DOHH2 (cell line): ENCODE results near the gene GRK6.
A peak's percentile ranks its signal among the peaks of the same experiment; 100 is the strongest.

Experiments used
- H3F3A ChIP-seq: fragments of 200-600 bp; sonication (generic), shearing (Covaris generic); 2 replicates; pipeline ENCODE4 v1.6.0; 2016; ENCODE audit warnings: antibody characterized with exemption, mild to moderate bottlenecking; ENCODE audit not compliant: control insufficient read depth, insufficient read depth
- H3K27ac ChIP-seq: fragments of 200-600 bp; sonication (generic); 2 replicates; pipeline ENCODE4 v1.5.1; 2014; ENCODE audit warnings: low read depth, mild to moderate bottlenecking, low read length, moderate library complexity
- H3K27me3 ChIP-seq: fragments of 200-600 bp; sonication (generic); 2 replicates; pipeline ENCODE4 v1.6.1; 2014; ENCODE audit warnings: mild to moderate bottlenecking, low read length, mixed read lengths; ENCODE audit not compliant: control insufficient read depth
- H3K36me3 ChIP-seq: fragments of 200-600 bp; sonication (generic); 2 replicates; pipeline ENCODE4 v1.6.1; 2014; ENCODE audit warnings: mild to moderate bottlenecking, low read length, moderate library complexity, mixed read lengths; ENCODE audit not compliant: control insufficient read depth
- H3K4me1 ChIP-seq: fragments of 200-600 bp; sonication (generic); 2 replicates; pipeline ENCODE4 v1.6.1; 2014; ENCODE audit warnings: mild to moderate bottlenecking, low read length, mixed read lengths; ENCODE audit not compliant: control insufficient read depth
- H3K4me2 ChIP-seq: fragments of 200-600 bp; sonication (generic); 2 replicates; pipeline ENCODE4 v1.6.0; 2014; ENCODE audit warnings: mild to moderate bottlenecking, low read length, moderate library complexity
- H3K4me3 ChIP-seq: fragments of 200-600 bp; sonication (generic); 2 replicates; pipeline ENCODE4 v1.5.1; 2014; ENCODE audit warnings: mild to moderate bottlenecking, low read length, mixed read lengths
- H3K79me2 ChIP-seq: fragments of 200-600 bp; sonication (generic); 2 replicates; pipeline ENCODE4 v1.6.1; 2014; ENCODE audit warnings: mild to moderate bottlenecking, low read length, mixed read lengths; ENCODE audit not compliant: control insufficient read depth
- H3K9me2 ChIP-seq: fragments of 200-600 bp; sonication (generic); replicated peaks from 2 replicates; pipeline ENCODE4 v1.6.1; 2014; ENCODE audit warnings: mild to moderate bottlenecking, low read length, mixed read lengths; ENCODE audit not compliant: control insufficient read depth
- H3K9me3 ChIP-seq: fragments of 200-600 bp; sonication (generic); 2 replicates; pipeline ENCODE4 v1.6.1; 2014; ENCODE audit warnings: antibody characterized with exemption, low read length, mixed read lengths; ENCODE audit not compliant: control insufficient read depth, insufficient read depth
- H4K20me1 ChIP-seq: fragments of 200-600 bp; sonication (generic); 2 replicates; pipeline ENCODE4 v1.6.0; 2014; ENCODE audit warnings: low read depth, mild to moderate bottlenecking, antibody characterized with exemption, low read length, moderate library complexity; ENCODE audit not compliant: control insufficient read depth, insufficient read depth
- EZH2phosphoT487 ChIP-seq: fragments of 200-600 bp; sonication (generic); IDR thresholded peaks from 2 replicates; pipeline ENCODE4 v1.6.1; 2017; ENCODE audit warnings: borderline replicate concordance, mild to moderate bottlenecking, antibody characterized with exemption, low read length, moderate library complexity, mixed read lengths
- TF ChIP-seq, protein P1 (sequence below): fragments of 200-600 bp; sonication (generic); IDR thresholded peaks from one replicate; pipeline ENCODE4 v1.5.1; 2014; ENCODE audit warnings: antibody characterized with exemption, mild to moderate bottlenecking, low read depth, low read length; ENCODE audit not compliant: poor library complexity, severe bottlenecking

Gene GRK6

DNA sequence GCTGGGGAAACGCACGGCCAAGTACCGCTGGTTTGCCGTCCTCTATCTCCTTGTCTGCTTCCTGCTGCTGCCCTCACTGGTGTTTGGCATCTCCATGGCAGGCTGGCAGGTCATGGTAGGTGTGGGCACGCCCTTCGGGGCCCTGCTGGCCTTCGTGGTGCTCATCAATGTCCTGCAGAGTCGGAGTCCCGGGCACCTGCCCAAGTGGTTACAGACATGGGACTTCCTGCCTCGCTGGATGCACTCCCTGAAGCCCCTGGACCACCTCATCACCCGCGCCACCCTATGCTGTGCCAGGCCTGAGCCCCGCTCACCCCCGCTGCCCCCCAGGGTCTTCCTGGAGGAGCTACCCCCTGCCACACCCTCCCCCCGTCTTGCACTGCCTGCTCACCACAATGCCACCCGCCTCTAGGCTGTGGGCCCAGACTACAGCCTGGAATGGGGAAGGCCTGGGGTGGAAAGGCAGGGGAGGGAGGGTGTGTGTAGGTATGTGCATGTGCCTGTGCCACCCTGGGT lies 28.5 kb upstream of the GRK6 start:
- TF ChIP-seq, protein P1, sequence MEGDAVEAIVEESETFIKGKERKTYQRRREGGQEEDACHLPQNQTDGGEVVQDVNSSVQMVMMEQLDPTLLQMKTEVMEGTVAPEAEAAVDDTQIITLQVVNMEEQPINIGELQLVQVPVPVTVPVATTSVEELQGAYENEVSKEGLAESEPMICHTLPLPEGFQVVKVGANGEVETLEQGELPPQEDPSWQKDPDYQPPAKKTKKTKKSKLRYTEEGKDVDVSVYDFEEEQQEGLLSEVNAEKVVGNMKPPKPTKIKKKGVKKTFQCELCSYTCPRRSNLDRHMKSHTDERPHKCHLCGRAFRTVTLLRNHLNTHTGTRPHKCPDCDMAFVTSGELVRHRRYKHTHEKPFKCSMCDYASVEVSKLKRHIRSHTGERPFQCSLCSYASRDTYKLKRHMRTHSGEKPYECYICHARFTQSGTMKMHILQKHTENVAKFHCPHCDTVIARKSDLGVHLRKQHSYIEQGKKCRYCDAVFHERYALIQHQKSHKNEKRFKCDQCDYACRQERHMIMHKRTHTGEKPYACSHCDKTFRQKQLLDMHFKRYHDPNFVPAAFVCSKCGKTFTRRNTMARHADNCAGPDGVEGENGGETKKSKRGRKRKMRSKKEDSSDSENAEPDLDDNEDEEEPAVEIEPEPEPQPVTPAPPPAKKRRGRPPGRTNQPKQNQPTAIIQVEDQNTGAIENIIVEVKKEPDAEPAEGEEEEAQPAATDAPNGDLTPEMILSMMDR: no peak
- no peak for TF ChIP-seq EZH2phosphoT487
- no peak overlapping the region for H3K4me2 ChIP-seq
- no peak overlapping the region for H3K4me3 ChIP-seq
- H3K36me3 ChIP-seq: no peaks in the 10 kb centered on the region
- no peak overlapping the region for H3K27ac ChIP-seq
- no peaks in the 10 kb centered on the region for H3K9me3 ChIP-seq
- no peaks in the 10 kb centered on the region for H3K79me2 ChIP-seq
- H3K27me3 ChIP-seq: peaks cover 20% of the 10 kb centered on the region
- H3F3A ChIP-seq: peaks cover 3% of the 10 kb centered on the region
- peaks cover 17% of the 10 kb centered on the region for H3K4me1 ChIP-seq
- H3K9me2 ChIP-seq: no peaks in the 10 kb centered on the region
- H4K20me1 ChIP-seq: no peaks in the 10 kb centered on the region

DNA sequence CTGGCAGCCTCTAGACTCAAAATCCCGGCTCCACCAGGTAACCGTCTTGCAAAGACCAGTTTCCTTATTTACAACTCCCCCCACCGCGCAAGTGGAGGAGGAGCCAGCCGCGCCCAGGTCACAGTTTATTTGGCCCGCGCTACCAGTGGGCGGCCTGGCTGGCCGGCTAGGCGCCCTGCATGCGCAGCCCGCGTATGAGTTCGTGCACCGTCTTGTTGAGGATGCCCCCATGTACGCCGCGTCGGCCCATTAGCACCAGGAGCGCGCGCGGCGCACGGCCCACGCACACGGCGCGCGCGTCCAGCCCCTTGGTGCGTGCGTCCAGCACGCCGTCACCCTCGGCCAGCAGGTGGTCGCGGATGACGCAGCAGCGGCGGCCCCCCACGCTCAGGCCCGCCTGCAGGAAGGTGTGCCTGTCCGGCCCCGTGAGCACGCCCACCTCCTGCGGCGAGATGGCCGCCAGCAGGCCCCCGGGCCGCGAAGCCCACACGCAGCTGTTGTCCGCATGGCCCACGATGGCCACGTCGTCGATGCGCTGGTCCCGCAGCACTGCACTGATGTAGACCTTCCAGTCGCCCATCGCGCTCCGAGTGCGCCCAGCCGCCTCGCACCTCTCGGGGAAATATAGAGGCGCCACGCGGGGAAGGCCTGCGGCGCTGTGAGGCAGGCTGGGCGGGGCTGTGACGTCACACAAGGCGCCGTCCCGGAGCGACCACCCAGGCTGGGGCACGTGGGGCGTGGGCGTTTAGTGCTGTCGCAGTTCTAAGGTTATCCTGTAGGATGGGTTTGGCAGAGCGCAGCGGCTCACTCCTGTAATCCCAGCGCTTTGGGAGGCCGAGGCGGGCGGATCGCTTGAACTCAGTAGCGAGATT lies 26.2 kb upstream of the GRK6 start, which contains the start of gene PFN3:
Gene PFN3 (minus strand): TSS at position 665 of the 872 bp plus-strand sequence. CDS start 85 bp downstream, at position 580.
- no peaks in the 10 kb centered on the region for H4K20me1 ChIP-seq
- H3K79me2 ChIP-seq: no peaks in the 10 kb centered on the region
- TF ChIP-seq EZH2phosphoT487: no peak
- TF ChIP-seq, protein P1: no peak
- H3K4me3 ChIP-seq: no peak within 1 kb of the TSS
- no peaks in the 10 kb centered on the region for H3K9me3 ChIP-seq
- peaks cover 32% of the 10 kb centered on the region for H3K27me3 ChIP-seq
- peaks cover 3% of the 10 kb centered on the region for H3F3A ChIP-seq
- no peak within 1 kb of the TSS for H3K4me2 ChIP-seq
- H3K27ac ChIP-seq: no peak within 1 kb of the TSS
- H3K9me2 ChIP-seq: no peaks in the 10 kb centered on the region
- H3K36me3 ChIP-seq: no peaks in the 10 kb centered on the region
- H3K4me1 ChIP-seq: peaks cover 26% of the 10 kb centered on the region

DNA sequence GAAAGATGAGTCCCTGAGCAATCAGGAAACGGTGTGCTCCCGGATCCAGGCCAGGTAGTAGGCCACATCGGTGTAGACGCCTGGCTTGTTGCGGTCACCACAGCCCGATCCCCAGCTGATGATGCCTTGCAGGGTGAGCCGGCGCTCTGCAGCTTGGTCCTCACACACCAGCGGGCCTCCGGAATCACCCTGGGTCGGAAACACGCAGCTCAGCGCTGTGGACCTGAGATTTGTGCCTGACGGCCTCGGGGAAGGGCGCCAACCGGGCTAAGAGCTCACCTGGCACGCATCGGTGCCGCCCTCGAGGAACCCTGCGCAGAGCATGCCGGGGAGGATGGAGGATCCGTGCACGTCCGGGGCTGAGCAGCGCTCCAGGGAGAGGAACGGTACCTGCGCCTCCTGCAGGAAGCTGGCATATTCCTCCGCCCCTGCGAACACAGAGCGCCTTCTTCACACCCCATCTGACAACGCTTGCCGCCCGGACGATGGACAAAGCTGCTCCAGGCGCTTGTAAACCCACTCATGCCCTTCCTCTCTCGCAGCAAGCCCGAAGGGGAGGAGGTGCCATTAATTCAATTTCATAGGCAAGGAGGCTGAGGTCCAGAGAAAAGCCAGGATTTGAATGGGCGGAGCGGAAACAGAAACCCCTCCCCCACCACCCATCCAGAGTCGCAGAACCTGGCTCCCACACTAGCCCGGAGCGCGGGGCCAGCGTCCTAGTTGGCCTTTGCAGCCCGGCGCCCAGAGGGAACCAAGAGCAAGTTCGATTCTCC lies 24.0 kb upstream of the GRK6 start:
- no peak overlapping the region for H3K27ac ChIP-seq

More for the DNA sequence above, 24.0 kb upstream of the GRK6 start:
- Histone ChIP-seq H3K4me3 (peak overlapping the region; percentile 69), H3K4me2 (peak overlapping the region; percentile 78), H3K27me3 (peaks cover 35% of the 10 kb centered on the region), H3K9me2 (no peaks in the 10 kb centered on the region), H3K9me3 (no peaks in the 10 kb centered on the region), H3K36me3 (no peaks in the 10 kb centered on the region), H4K20me1 (no peaks in the 10 kb centered on the region), H3K79me2 (no peaks in the 10 kb centered on the region), H3F3A (peaks cover 3% of the 10 kb centered on the region), H3K4me1 (peaks cover 31% of the 10 kb centered on the region)
- 0 out of 2 replicates have a peak, but pooled peaks have one; percentile 10 for TF ChIP-seq EZH2phosphoT487
- TF ChIP-seq, protein P1: no peak
